ENCODE measurements around the gene DLGAP4.

DNA sequence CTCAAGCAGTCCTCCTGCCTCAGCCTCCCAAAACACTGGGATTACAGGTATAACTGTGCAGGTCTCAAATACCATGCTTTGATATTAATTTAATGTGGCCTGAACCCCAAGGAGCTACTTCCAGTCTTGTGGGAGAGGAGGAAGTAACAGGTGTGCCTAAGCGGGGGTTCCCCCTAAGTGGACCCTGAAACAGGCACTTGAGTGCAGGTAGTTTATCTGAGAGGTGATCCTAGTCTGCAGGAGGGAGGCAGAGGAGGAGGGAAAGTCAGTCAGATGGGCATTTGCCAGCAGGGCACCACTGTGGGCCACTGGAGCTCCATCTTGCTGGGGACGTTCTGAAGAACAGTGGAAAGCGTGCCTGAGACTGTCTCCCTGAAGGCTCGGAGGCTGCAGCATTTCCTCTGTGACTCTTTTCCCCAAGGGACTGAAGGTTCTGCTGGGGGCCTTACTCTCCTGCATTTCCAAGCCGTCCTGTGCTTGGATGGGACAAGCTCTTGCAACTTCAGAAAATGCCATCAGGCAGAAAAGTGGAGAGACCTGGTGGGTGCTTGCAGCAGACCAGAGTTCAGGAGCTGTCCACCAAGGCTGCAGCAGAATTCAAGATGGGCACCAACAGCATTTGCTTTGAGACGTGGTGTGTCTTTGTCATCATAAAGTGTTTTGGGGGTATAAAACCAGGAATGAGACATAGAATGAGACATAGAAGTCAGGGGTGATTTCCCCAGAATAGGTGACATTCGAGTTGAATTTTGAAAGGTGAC lies 4.6 kb upstream of the DLGAP4 start:
- TF ChIP-seq EZH2phosphoT487 (IDR thresholded peaks at IDR 0.05; ENCODE audit: insufficient read depth, low read depth): no peak
- no peak for TF ChIP-seq EZH2 (IDR thresholded peaks at IDR 0.05; ENCODE audit: insufficient read depth, poor library complexity, severe bottlenecking)
